ENCODE results near the gene GPI. TPM values are rescaled to one million over a fixed set of nuclear protein-coding genes. Genes with fewer than 3 reads are reported as not detected.

GPI gene
- total and polyA plus RNA-seq, 9 of the 15 experiments (the other 6 are each of a cell fraction or from before 2014, with no cell fraction given), result 88.3 to 358 (median 122) TPM

- ChIA-PET POLR2A (interaction anchor here (0.6 kb wide), 1 partner anchor 13 kb away, joined by 3 read pairs; no protein-coding TSS in a partner anchor), CTCF (ENCODE audit: low intra/inter-chr PET ratio) (no interaction called here)
- DNase-seq (ENCODE audit: extremely low read depth in 1 of 4, low spot score in 3 of 4) (no peak), FAIRE-seq (no peak), ATAC-seq (no peak)
- Histone ChIP-seq H3K9me3 (replicated peaks; ENCODE audit: control insufficient read depth, insufficient read depth, low read depth, low read length) (no peaks in the 10 kb centered on the region; the same call in 1 of the 2 replicates), H3K79me2 (ENCODE audit: control insufficient read depth, insufficient read depth, low read length) (peaks cover 11% of the 10 kb centered on the region), H3K9me1 (ENCODE audit: control insufficient read depth, insufficient read depth, low read length) (no peaks in the 10 kb centered on the region), H3K4me3 (no peak overlapping the region), H3K36me3 (ENCODE audit: control insufficient read depth, insufficient read depth, low read length) (peaks cover 92% of the 10 kb centered on the region), H3K4me2 (ENCODE audit: insufficient read depth, low read length) (no peak overlapping the region), H2AFZ (ENCODE audit: low read depth, low read length) (no peak overlapping the region), H3K9ac (ENCODE audit: insufficient read depth in 1 of 2, low read depth in 2 of 2, low read length in 2 of 2) (peak overlapping the region in 1 of 2 experiments; percentile 3; a peak in 1 of 4 replicates), H3K4me1 (replicated peaks in 1 of 2; ENCODE audit: control insufficient read depth in 2 of 2, insufficient read depth in 2 of 2, low read length in 2 of 2) (no peaks in the 10 kb centered on the region; a peak in 1 of 5 replicates), H4K20me1 (replicated peaks; ENCODE audit: control insufficient read depth, insufficient read depth, low read length) (no peaks in the 10 kb centered on the region), H3K27ac (ENCODE audit: extremely low read depth, low read depth, low read length) (no peak overlapping the region), H3K27me3 (ENCODE audit: control insufficient read depth in 2 of 2, insufficient read depth in 2 of 2, low read length in 2 of 2) (no peaks in the 10 kb centered on the region)
- no TSS peak for BruUV-seq (replicated peaks)
- in situ Hi-C loops (cut with MboI) (no loop called here), intact Hi-C loops (cut with micrococcal nuclease) (no loop called here)
- WGBS (ENCODE audit: insufficient coverage, low coverage, missing lambda C conversion rate), result 98% methylated on average over 5 of the region's 5 CpGs
- TF ChIP-seq ZNF57 (CRISPR knock-in tag; IDR thresholded peaks at IDR 0.05) (no peak), BRD4 (IDR thresholded peaks at IDR 0.05) (no peak), FOXJ3 (CRISPR knock-in tag; IDR thresholded peaks at IDR 0.05) (no peak), RBFOX2 (IDR thresholded peaks at IDR 0.05; ENCODE audit: low read depth, low read length) (0 out of 2 replicates have a peak, but pooled peaks have one; percentile 35)
- TF ChIP-seq, protein P1, sequence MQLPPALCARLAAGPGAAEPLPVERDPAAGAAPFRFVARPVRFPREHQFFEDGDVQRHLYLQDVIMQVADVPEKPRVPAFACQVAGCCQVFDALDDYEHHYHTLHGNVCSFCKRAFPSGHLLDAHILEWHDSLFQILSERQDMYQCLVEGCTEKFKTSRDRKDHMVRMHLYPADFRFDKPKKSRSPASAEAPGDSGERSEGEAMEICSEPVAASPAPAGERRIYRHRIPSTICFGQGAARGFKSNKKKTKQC (CRISPR knock-in tag; IDR thresholded peaks at IDR 0.05), result no peak
These were observed 15.7 kb downstream of the GPI start for GRCh38 chr19:34380639-34381241.

All from K562 (cell line).